Measurements from ENCODE around the gene TET1. TPM values are rescaled to one million over a fixed set of nuclear protein-coding genes. Genes with fewer than 3 reads are reported as not detected.
A peak's percentile ranks its signal among the peaks of the same experiment; 100 is the strongest.
"Not testable (repeated sequence)": the region's sequence is repeated elsewhere in the genome, so short reads cannot be mapped to it uniquely, and the experiment has no call there.

TET1 gene
- total RNA-seq, 6 experiments from 2014 or later = 2.1 to 2.7 (median 2.5) TPM

GRCh38 chr10:68705548-68705947 is 145.4 kb downstream of the TET1 start:
- H3K36me3 Mint-ChIP-seq (ENCODE audit: low read depth) = no peaks in the 10 kb centered on the region
- no peak overlapping the region for H3K4me3 Mint-ChIP-seq
- no peak overlapping the region for H3K27ac Mint-ChIP-seq
- no peak for DNase-seq
- no peaks in the 10 kb centered on the region for H3K9me3 Mint-ChIP-seq
- TF ChIP-seq CTCF (IDR thresholded peaks at IDR 0.05) = no peak
- H3K27me3 Mint-ChIP-seq (ENCODE audit: insufficient read depth) = no peaks in the 10 kb centered on the region; the same call in 1 of the 2 replicates
- no peaks in the 10 kb centered on the region for H3K4me1 Mint-ChIP-seq (ENCODE audit: low read depth)

- not testable (repeated sequence) for DNase-seq; H3K36me3 Mint-ChIP-seq (ENCODE audit: low read depth); H3K27me3 Mint-ChIP-seq (ENCODE audit: insufficient read depth); H3K4me1 Mint-ChIP-seq (ENCODE audit: low read depth); H3K4me3 Mint-ChIP-seq; H3K27ac Mint-ChIP-seq; H3K9me3 Mint-ChIP-seq
These were observed 148.8 kb downstream of the TET1 start for GRCh38 chr10:68708987-68709386.

- H3K4me1 Mint-ChIP-seq (ENCODE audit: low read depth); H3K36me3 Mint-ChIP-seq (ENCODE audit: low read depth); H3K27ac Mint-ChIP-seq; H3K27me3 Mint-ChIP-seq (ENCODE audit: insufficient read depth); H3K4me3 Mint-ChIP-seq; H3K9me3 Mint-ChIP-seq; DNase-seq: not testable (repeated sequence)
These were observed 152.9 kb downstream of the TET1 start for GRCh38 chr10:68713065-68713464.

GRCh38 chr10:68717435-68717834 is 157.3 kb downstream of the TET1 start:
- H3K27ac Mint-ChIP-seq = no peak overlapping the region
- no peak overlapping the region for H3K4me3 Mint-ChIP-seq
- TF ChIP-seq CTCF (IDR thresholded peaks at IDR 0.05) = no peak
- H3K9me3 Mint-ChIP-seq = no peaks in the 10 kb centered on the region
- H3K36me3 Mint-ChIP-seq (ENCODE audit: low read depth) = peaks cover 6% of the 10 kb centered on the region
- DNase-seq = no peak
- peaks cover 6% of the 10 kb centered on the region for H3K4me1 Mint-ChIP-seq (ENCODE audit: low read depth)
- H3K27me3 Mint-ChIP-seq (ENCODE audit: insufficient read depth) = peaks cover 1% of the 10 kb centered on the region

GRCh38 chr10:68720793-68721672 is 160.9 kb downstream of the TET1 start, which contains the start of gene CCAR1:
Gene CCAR1 (plus strand): TSS chr10:68721239. CDS start chr10:68722505, 1,266 bp downstream.
- H3K36me3 Mint-ChIP-seq (ENCODE audit: low read depth) = peaks cover 8% of the 10 kb centered on the region
- H3K27ac Mint-ChIP-seq = peak within 1 kb of the TSS; percentile 98
- TF ChIP-seq CTCF (IDR thresholded peaks at IDR 0.05) = no peak; the same call in 1 of the 2 replicates
- no peaks in the 10 kb centered on the region for H3K9me3 Mint-ChIP-seq
- DNase-seq = peak; percentile 98
- peaks cover 9% of the 10 kb centered on the region for H3K4me1 Mint-ChIP-seq (ENCODE audit: low read depth)
- H3K4me3 Mint-ChIP-seq = peak within 1 kb of the TSS; percentile 97
- H3K27me3 Mint-ChIP-seq (ENCODE audit: insufficient read depth) = peaks cover 1% of the 10 kb centered on the region

- Mint-ChIP-seq H3K4me1 (ENCODE audit: low read depth) (peaks cover 14% of the 10 kb centered on the region), H3K4me3 (peak overlapping the region; percentile 97), H3K27ac (peak overlapping the region; percentile 98), H3K27me3 (ENCODE audit: insufficient read depth) (peaks cover 1% of the 10 kb centered on the region), H3K9me3 (no peaks in the 10 kb centered on the region), H3K36me3 (ENCODE audit: low read depth) (peaks cover 13% of the 10 kb centered on the region)
- TF ChIP-seq CTCF (IDR thresholded peaks at IDR 0.05) = no peak
- no peak for DNase-seq
These were observed 161.7 kb downstream of the TET1 start for GRCh38 chr10:68721673-68722335.

Measured in HFFc6 (cell line).